SHP77 (cell line): ENCODE results near the gene ISG20.
"Not testable (repeated sequence)": the region's sequence is repeated elsewhere in the genome, so short reads cannot be mapped to it uniquely, and the experiment has no call there.

Experiments
- DNase-seq, 2 experiments: peaks; one replicate each; lab custom pipeline; 2025; lab: John Stamatoyannopoulos, UW

The ISG20 gene

GRCh38 chr15:88618686-88619085, 20.1 kb upstream of the ISG20 start:
- no peak for DNase-seq

- DNase-seq, result no peak
Measured at GRCh38 chr15:88619796-88620195, 19.0 kb upstream of the ISG20 start.

- peak; percentile 92 for DNase-seq
Measured at GRCh38 chr15:88620995-88621772, 17.6 kb upstream of the ISG20 start, which contains the start of gene AEN. TSS of gene AEN (plus strand) at chr15:88621340. CDS start at chr15:88626210, 4,870 bp downstream.

DNA sequence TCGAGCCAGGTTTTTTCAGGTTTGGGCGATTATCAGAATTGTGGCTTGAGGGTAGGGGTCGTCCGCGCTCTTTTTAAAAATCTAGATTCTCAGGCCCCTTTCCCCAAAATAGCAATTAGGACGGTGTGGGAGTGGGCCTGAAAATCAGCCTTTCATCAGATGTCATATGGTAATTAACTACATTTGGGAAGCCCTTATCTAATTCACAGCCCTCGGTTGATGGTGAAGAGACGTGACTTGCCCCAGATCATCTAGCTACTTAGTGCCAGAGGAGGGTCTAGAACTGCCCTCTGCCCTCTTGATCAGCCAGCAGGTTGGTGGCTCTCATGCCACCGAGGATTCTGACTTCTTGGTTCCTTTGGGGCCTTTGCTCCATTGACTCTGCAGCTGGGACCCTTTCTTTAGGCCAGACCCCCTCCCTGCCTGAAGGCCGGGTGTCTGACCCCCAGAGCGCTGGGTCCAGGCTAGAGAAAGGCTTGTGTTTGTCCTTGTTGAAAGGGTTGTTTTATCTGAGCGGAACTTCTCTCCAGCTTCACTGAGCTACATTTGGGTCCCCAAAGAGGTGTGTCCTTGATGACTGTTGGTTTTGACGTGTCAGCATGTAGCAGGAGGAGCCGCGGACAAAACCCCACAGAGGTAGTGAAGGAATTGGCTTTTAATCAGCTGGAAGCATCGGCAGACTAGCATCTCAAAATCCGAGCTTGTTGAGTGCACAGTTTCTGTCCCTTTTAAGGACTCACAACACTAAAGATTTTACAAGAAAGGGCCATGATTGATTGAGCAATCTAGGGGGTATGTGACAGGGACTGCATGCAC, 16.8 kb upstream of the ISG20 start:
- DNase-seq, result no peak

DNA sequence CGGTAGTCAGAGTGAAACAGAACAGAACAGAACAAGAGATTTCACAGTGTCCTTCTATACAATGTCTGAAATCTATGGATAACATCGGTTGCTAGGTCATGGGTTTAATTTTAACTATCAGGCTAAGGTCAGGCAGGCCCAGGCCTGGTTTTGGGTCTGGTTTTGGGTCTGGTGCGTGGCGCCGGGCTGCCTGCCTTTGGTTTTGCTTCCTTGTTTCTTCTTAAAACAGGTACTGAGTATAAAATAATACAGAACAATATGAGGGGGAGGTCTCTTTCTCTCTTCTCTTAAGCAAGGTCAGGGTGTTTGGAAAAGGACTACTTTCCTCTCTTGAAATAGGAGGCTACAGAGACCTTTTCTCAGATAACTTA, 16.2 kb upstream of the ISG20 start:
- no peak for DNase-seq

- DNase-seq, result no peak
Measured at GRCh38 chr15:88623061-88623460, 15.8 kb upstream of the ISG20 start.

- no peak for DNase-seq
Measured at GRCh38 chr15:88623632-88624031, 15.2 kb upstream of the ISG20 start.

DNA sequence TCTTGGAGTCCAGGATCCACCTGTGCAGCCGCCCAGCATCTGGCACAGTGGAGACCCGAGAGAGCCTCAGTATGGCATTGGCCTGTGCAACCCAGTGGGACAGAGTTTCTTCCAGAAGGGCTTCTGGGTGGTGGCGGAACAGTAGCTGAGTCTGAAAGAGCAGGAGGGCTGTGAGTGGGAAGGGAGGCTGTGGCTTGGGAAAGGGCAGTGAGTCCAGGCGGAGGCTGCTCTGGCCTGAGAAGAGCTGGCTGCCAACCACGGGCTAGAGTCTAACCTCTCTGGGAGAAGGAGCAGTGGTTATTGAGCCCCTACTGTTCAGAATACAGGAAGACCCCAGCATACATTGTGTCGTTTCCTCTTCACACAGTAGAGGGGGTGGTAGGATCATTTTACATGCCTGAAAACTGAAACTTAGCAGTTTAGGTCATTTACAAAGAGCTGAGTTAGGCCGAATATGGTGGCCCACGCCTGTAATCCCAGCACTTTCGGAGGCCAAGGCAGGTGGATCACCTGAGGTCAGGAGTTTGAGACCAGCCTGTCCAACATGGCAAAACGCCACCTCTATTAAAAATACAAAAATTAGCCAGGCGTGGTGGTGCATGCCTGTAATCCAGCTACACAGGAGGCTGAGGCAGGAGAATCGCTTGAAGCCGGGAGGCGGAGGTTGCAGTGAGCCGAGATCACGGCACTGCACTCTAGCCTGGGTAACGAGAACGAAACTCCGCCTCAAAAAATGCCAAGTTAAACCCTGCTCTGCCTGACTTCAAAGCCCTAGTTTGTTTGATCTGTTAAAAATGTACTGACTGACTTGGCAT, 14.5 kb upstream of the ISG20 start:
- no peak for DNase-seq

GRCh38 chr15:88624971-88625490, 13.8 kb upstream of the ISG20 start:
- DNase-seq, result no peak

DNA sequence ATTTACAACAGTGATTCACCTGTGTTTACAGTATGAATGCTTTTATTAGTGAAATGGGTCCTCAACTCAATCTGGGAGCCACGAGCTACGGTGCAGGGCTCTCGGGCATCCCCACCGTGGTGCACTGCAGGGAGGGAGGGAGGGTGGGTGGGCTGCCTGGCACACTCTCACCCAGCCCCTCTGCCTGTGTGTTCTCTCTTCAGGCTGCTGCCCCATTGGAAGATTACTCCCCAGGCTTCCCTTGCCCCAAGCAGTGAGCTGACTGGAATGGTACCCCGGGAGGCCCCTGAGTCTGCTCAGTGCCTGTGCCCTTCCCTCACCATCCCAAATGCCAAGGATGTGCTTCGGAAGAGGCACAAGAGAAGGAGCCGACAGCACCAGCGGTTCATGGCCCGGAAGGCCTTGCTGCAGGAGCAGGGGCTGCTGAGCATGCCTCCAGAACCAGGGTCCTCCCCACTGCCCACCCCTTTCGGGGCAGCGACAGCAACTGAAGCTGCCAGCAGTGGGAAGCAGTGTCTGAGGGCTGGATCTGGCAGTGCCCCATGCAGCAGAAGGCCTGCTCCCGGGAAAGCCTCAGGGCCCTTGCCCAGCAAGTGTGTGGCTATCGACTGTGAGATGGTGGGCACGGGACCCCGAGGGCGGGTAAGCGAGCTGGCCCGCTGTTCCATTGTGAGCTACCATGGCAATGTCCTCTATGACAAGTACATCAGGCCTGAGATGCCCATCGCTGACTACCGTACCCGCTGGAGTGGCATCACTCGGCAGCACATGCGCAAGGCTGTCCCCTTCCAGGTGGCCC, 12.7 kb upstream of the ISG20 start:
- DNase-seq, result no peak

DNA sequence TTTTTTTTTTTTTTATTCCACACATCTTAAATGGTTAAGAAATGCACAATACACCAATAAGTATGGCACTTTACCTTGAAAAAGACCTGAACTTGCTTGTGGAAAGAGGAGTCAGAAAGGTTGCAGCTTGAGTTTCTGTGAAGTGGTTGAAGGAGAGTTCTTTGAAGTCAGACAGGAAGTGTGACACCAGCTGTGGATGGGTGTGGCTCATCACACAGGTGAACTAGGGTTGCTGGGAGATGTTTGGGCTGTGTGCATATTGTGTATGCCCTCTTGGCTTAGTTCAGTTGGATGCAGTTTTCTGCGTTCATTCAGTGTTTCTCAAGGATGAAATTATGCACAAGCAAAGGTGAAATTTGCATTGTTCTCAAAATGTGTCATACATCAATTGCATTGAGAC, 11.4 kb upstream of the ISG20 start:
- no peak for DNase-seq

- DNase-seq, result no peak
Measured at GRCh38 chr15:88628018-88628654, 10.7 kb upstream of the ISG20 start.

DNA sequence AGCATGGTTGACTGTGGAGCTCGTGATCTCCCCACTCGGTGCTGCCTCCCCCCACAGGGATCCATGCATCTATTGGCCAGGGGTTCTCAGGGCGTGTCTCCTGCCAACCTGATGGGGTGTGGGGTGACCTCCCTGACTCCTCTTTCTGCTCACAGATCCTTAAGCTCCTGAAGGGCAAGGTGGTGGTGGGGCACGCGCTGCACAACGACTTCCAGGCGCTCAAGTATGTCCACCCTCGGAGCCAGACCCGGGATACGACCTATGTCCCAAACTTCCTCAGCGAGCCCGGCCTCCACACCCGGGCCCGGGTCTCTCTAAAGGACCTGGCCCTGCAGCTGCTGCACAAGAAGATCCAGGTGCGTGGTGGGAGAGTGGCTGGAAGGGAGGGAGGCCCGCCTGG, 9.7 kb upstream of the ISG20 start:
- DNase-seq, result no peak

- no peak for DNase-seq
Measured at GRCh38 chr15:88630141-88630721, 8.6 kb upstream of the ISG20 start.

DNA sequence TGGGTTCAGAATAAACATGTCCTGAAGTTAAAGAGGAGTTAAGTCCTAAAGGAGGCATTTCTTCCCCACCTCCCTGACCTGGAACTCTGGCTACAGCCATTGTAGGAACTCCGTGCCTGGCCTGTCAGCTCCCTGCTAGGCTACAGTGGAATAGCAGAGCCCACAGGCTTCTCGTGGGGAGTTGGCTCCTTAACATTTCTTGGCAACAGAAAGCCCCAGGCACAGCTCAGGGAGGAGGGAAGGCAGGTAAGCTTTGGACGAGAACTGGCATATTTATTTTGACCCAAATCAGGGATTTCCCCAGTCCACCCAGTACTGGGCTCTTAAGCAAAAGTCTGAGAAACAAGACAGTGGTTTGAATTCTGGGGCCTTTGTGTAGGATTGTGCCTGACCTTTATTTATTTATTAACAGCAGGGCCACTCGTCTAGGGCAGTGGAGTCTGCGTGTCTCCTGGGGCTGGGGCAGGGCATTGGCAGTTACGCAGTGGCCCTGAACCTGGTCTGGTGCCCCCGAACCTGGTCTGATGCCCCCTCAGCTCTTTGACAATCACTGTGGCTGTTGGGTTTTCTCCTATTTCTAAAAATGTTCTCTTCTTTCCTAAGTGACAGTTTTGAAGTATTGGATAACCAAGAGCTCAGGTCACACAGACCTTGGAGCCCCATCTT, 7.9 kb upstream of the ISG20 start:
- no peak for DNase-seq

GRCh38 chr15:88631464-88632028, 7.3 kb upstream of the ISG20 start:
- DNase-seq, result no peak

GRCh38 chr15:88632797-88633196, 6.0 kb upstream of the ISG20 start:
- not testable (repeated sequence) for DNase-seq

- DNase-seq, result no peak
Measured at GRCh38 chr15:88634449-88634848, 4.4 kb upstream of the ISG20 start.

- DNase-seq, result no peak
Measured at GRCh38 chr15:88635318-88635717, 3.5 kb upstream of the ISG20 start.

- DNase-seq, result no peak
Measured at GRCh38 chr15:88636050-88636449, 2.8 kb upstream of the ISG20 start.
